Sigmoid colon (tissue), 7 donors: ENCODE results near the gene TTBK2. TPM values are rescaled to one million over a fixed set of nuclear protein-coding genes. Genes with fewer than 3 reads are reported as not detected.

Source experiments
- DNase-seq: peaks from one replicate; pipeline ENCODE4 v3.0.0-alpha.2; 2019
- H3K27ac ChIP-seq, 4 donors: fragments of 200-600 bp; sonication (generic); one replicate each; pipeline ENCODE4 v1.5.1; 2016 to 2019; ENCODE audit warnings: mild to moderate bottlenecking in 1 of 4
- H3K27me3 ChIP-seq, 3 donors: fragments of 200-600 bp; sonication (generic); one replicate each; pipeline ENCODE4 v1.5.1; 2019; ENCODE audit warnings: mild to moderate bottlenecking in 1 of 3
- H3K36me3 ChIP-seq, 4 donors: fragments of 200-600 bp; sonication (generic); one replicate each; pipeline ENCODE4 v1.5.1; 2016 to 2019
- H3K4me1 ChIP-seq, 4 donors: fragments of 200-600 bp; sonication (generic); one replicate each; pipeline ENCODE4 v1.5.1; 2017 to 2019
- H3K4me3 ChIP-seq, 4 donors: fragments of 200-600 bp; sonication (generic); one replicate each; pipeline ENCODE4 v1.5.1; 2017 to 2019; ENCODE audit warnings: mild to moderate bottlenecking in 2 of 4, moderate library complexity in 1 of 4
- H3K9me3 ChIP-seq, 4 donors: fragments of 200-600 bp in 3 of 4; sonication (generic) in 3 of 4; one replicate each; pipeline versions ENCODE4 v1.5.1 to v1.6.1; 2013 to 2019
- CTCF ChIP-seq, 4 experiments: fragments of 450-650 bp in 3 of 4; fragments of 200-600 bp in 1 of 4; IDR thresholded peaks; one replicate each; pipeline ENCODE4 v1.5.1; 2016 to 2019; ENCODE audit warnings: antibody characterized with exemption in 4 of 4, mild to moderate bottlenecking in 3 of 4, moderate library complexity in 2 of 4
- EP300 ChIP-seq, 4 donors: sonication (generic); formaldehyde crosslinking; IDR thresholded peaks; one replicate each; pipeline ENCODE4 v1.6.1; 2017; ENCODE audit warnings: antibody characterized with exemption in 4 of 4
- POLR2A ChIP-seq, 2 donors: fragments of 450-650 bp; IDR thresholded peaks; one replicate each; pipeline ENCODE4 v1.6.1; 2016; ENCODE audit warnings: antibody characterized with exemption in 2 of 2, mild to moderate bottlenecking in 2 of 2, moderate library complexity in 2 of 2
- POLR2AphosphoS5 ChIP-seq, 4 donors: sonication (generic); formaldehyde crosslinking; IDR thresholded peaks; one replicate each; pipeline ENCODE4 v1.6.1; 2017; ENCODE audit warnings: antibody characterized with exemption in 4 of 4
- WGBS, 2 donors: extraction: QIAGEN DNeasy Blood & Tissue Kit; methylation state at CpG; one replicate each; pipeline ENCODE4 v1.1.7; 2013; 5-methylcytosine and 5-hydroxymethylcytosine counted together
- intact Hi-C: fragments of 100-400 bp; cut with DNase I; formaldehyde crosslinking; loops from one replicate; pipeline ENCODE4 v1.15.1; 2023
- polyA plus RNA-seq, 3 donors: library from polyadenylated mRNA; stranded (reverse); fragments of 200-250 nt; gene quantifications; one replicate each; pipeline ENCODE4 v1.2.3, GENCODE V29; 2013
- total RNA-seq, 4 donors: library from RNA; depleted of rRNA; stranded (reverse); fragments of >200 nt; gene quantifications; one replicate each; pipeline ENCODE4 v1.1.0, GENCODE V29; 2016
- donor health status: healthy with polysubstance abuse.
- donor health status: Bipolar disorder and iron deficiency.
- donor health status: healthy.

TTBK2 gene
- total and polyA plus RNA-seq, 7 donors: 1.2 to 24.8 (median 16.8) TPM

GRCh38 chr15:42811433-42811832, 109.1 kb downstream of the TTBK2 start:
- TF ChIP-seq POLR2AphosphoS5 (IDR thresholded peaks at IDR 0.05) (no peak), CTCF (IDR thresholded peaks at IDR 0.05) (no peak), POLR2A (IDR thresholded peaks at IDR 0.05) (no peak)
- no peaks in the 10 kb centered on the region for H3K27me3 ChIP-seq
- intact Hi-C loops: no loop called here
- no peak for DNase-seq
- H3K36me3 ChIP-seq: peaks cover 0 to 33% (median 6%) of the 10 kb centered on the region in 4 donors
- no peaks in the 10 kb centered on the region for H3K9me3 ChIP-seq
- H3K4me3 ChIP-seq: no peak overlapping the region
- H3K4me1 ChIP-seq: no peaks in the 10 kb centered on the region
- H3K27ac ChIP-seq: no peak overlapping the region

DNA sequence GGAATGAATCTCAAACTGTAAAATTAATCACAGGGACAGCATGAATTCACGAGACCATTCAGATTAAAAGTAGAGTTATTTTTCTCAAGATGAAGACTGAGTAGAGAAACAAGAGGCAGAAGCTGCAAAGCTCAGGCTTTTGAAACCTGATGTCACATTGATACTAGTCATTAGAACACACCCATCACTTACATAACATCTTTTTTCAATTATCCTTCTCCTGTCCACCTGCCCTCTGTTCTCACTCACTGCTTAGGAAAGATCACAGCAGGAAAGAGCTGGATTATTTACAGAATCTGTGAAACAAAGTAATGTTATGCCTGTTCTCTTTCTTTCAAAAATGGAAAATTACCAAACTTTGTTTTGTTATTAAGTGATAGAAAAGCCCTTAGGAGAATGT, 111.7 kb downstream of the TTBK2 start:
- TF ChIP-seq CTCF (IDR thresholded peaks at IDR 0.05) (no peak), POLR2A (IDR thresholded peaks at IDR 0.05) (no peak), EP300 (IDR thresholded peaks at IDR 0.05) (no peak)
- H3K27me3 ChIP-seq: no peaks in the 10 kb centered on the region
- intact Hi-C loops: loop anchor here (5.0 kb wide), 1 partner anchor 118 kb away; no protein-coding TSS in a partner anchor
- WGBS, 2 donors: 95 to 96% methylated on average over 1 of the region's 1 CpG
- H3K27ac ChIP-seq: no peak overlapping the region
- no peaks in the 10 kb centered on the region for H3K4me1 ChIP-seq
- peaks cover 0 to 31% (median 6%) of the 10 kb centered on the region in 4 donors for H3K36me3 ChIP-seq
- no peak for DNase-seq
- no peak overlapping the region for H3K4me3 ChIP-seq
- no peaks in the 10 kb centered on the region for H3K9me3 ChIP-seq

DNA sequence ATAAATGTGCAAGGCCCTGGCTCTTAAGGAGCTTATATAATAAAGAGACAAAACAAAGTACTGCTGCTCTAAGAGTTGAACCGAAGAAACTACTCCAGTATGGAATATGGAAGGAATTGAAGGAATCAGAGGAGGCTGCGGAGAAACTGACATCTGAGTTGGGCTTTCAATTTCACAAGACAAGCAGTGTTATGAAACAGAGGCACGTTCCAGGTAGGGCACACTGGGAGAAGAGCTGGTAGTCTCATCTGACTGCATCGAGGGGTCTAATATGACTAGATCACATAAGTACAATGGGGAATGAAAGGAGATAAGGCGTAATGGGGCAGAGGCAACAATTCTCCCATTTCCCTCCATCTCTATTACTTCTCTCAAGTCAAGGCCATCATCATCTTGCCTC, 115.3 kb downstream of the TTBK2 start:
- Histone ChIP-seq H3K27ac (no peak overlapping the region), H3K4me1 (no peaks in the 10 kb centered on the region), H3K36me3 (peaks cover under 1 to 38% (median 10%) of the 10 kb centered on the region in 4 donors), H3K9me3 (no peaks in the 10 kb centered on the region), H3K4me3 (no peak overlapping the region), H3K27me3 (no peaks in the 10 kb centered on the region)
- no peak for TF ChIP-seq CTCF (IDR thresholded peaks at IDR 0.05)
- no peak for TF ChIP-seq EP300 (IDR thresholded peaks at IDR 0.05)
- TF ChIP-seq POLR2AphosphoS5 (IDR thresholded peaks at IDR 0.05): no peak
- TF ChIP-seq POLR2A (IDR thresholded peaks at IDR 0.05): no peak
- no peak for DNase-seq
- intact Hi-C loops: loop anchor here (5.0 kb wide), 1 partner anchor 122 kb away; no protein-coding TSS in a partner anchor
- WGBS, 2 donors: 97% methylated on average over 5 of the region's 5 CpGs

GRCh38 chr15:42804739-42805138, 115.8 kb downstream of the TTBK2 start:
- intact Hi-C loops: loop anchor here (5.0 kb wide), 1 partner anchor 123 kb away; no protein-coding TSS in a partner anchor
- Histone ChIP-seq H3K9me3 (no peaks in the 10 kb centered on the region), H3K27ac (no peak overlapping the region), H3K36me3 (peaks cover 0 to 33% (median 8%) of the 10 kb centered on the region in 4 donors), H3K4me3 (no peak overlapping the region), H3K27me3 (no peaks in the 10 kb centered on the region), H3K4me1 (no peaks in the 10 kb centered on the region)
- TF ChIP-seq POLR2AphosphoS5 (IDR thresholded peaks at IDR 0.05) (no peak), POLR2A (IDR thresholded peaks at IDR 0.05) (no peak), CTCF (IDR thresholded peaks at IDR 0.05) (no peak), EP300 (IDR thresholded peaks at IDR 0.05) (no peak)
- WGBS, 2 donors: 36 to 69% methylated on average over 3 of the region's 3 CpGs
- DNase-seq: no peak

- H3K27ac ChIP-seq: no peak overlapping the region
- H3K4me1 ChIP-seq: no peaks in the 10 kb centered on the region
- intact Hi-C loops: no loop called here
- peaks cover 0 to 33% (median 8%) of the 10 kb centered on the region in 4 donors for H3K36me3 ChIP-seq
- 32 to 85% methylated on average over 4 of the region's 4 CpGs for WGBS, 2 donors
- H3K27me3 ChIP-seq: no peaks in the 10 kb centered on the region
- no peak overlapping the region for H3K4me3 ChIP-seq
- H3K9me3 ChIP-seq: no peaks in the 10 kb centered on the region
- DNase-seq: no peak
- TF ChIP-seq POLR2AphosphoS5 (IDR thresholded peaks at IDR 0.05) (no peak), POLR2A (IDR thresholded peaks at IDR 0.05) (no peak), CTCF (IDR thresholded peaks at IDR 0.05) (no peak), EP300 (IDR thresholded peaks at IDR 0.05) (no peak)
Observed at GRCh38 chr15:42803436-42803835, 117.1 kb downstream of the TTBK2 start.
